ENCODE data around the gene P3R3URF. TPM values are rescaled to one million over a fixed set of nuclear protein-coding genes. Genes with fewer than 3 reads are reported as not detected.
"Not testable (repeated sequence)": the region's sequence is repeated elsewhere in the genome, so short reads cannot be mapped to it uniquely, and the experiment has no call there.

P3R3URF gene
- total RNA-seq, result not detected

DNA sequence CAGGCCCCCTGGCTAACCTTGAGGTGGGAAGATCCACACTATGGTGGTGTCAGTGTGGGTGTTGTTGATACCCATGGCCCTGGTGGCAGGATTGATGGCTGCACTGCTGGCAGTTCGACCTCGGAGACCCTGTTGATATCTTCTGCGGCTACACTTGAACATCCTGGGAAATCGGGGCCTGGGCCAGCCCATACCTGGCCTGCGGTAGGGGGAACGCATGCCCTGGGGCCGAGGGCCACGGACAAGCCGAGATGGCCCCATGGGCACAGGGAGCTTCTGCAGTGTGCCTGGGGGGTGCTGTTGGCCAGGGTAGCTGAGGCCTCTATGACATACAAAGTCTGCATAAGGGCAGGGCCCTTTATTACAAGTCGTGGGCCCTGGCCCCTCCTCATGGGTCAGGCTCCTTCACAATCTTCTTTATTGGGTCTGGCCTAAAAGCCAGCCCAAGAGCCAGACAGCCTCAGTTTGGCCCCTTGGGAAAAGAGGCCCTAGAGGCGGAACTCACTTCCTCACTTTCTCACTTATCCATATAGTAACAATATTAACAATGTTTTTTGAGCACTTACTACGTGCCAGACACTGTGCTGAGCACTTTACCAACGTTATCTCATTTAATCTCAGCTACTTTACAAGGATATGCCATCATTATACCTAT, at the start of gene P3R3URF:
Gene P3R3URF (minus strand): TSS at position 278 of the 655 bp plus-strand sequence. CDS start 17 bp downstream, at position 261.
- H3K9me3 ChIP-seq (ENCODE audit: control insufficient read depth in 3 of 3, low read length in 3 of 3), result no peaks in the 10 kb centered on the region
- peak within 1 kb of the TSS in 1 of 3 donors; percentile 71 for H3K9ac ChIP-seq (ENCODE audit: low read depth in 1 of 3, low read length in 3 of 3)
- peak within 1 kb of the TSS; percentile 59 for H3K27ac ChIP-seq (ENCODE audit: low read depth, low read length)
- H3K4me3 ChIP-seq (ENCODE audit: low read length in 3 of 3), result no peak within 1 kb of the TSS
- H3K36me3 ChIP-seq (ENCODE audit: control insufficient read depth in 3 of 3, insufficient read depth in 3 of 3, low read length in 3 of 3), result peaks cover 0 to 2% (median 0%) of the 10 kb centered on the region in 3 donors
- no peaks in the 10 kb centered on the region for H3K27me3 ChIP-seq (ENCODE audit: control insufficient read depth in 3 of 3, insufficient read depth in 3 of 3, low read length in 3 of 3)
- peaks cover 43 to 48% (median 48%) of the 10 kb centered on the region in 3 donors for H3K4me1 ChIP-seq (ENCODE audit: control insufficient read depth in 3 of 3, insufficient read depth in 3 of 3, low read length in 3 of 3)

DNA sequence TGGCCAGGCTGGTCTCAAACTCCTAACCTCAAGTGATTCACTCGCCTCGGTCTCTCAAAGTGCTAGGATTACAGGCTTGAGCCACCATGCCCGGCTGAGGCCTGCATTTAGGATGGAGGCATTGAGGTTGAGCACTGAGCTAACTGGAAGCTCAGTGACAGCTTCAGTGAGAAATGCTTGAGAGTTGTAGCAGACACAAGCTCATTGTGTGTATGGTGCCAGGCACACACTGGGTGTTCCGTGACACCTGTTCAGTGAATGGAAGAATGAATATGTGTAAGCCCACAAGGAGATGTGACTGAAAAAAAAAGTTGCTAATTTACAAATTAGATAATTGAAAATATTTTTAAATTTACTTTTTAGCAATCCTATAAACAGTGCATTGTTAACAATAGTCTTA, 48.7 kb upstream of the P3R3URF start:
- H3K9me3 ChIP-seq (ENCODE audit: control insufficient read depth in 3 of 3, low read length in 3 of 3), result no peaks in the 10 kb centered on the region
- no peaks in the 10 kb centered on the region for H3K36me3 ChIP-seq (ENCODE audit: control insufficient read depth in 3 of 3, insufficient read depth in 3 of 3, low read length in 3 of 3)
- H3K27me3 ChIP-seq (ENCODE audit: control insufficient read depth in 3 of 3, insufficient read depth in 3 of 3, low read length in 3 of 3), result no peaks in the 10 kb centered on the region
- H3K9ac ChIP-seq (ENCODE audit: low read depth in 1 of 3, low read length in 3 of 3), result no peak overlapping the region
- no peak overlapping the region for H3K27ac ChIP-seq (ENCODE audit: low read depth, low read length)
- H3K4me1 ChIP-seq (ENCODE audit: control insufficient read depth in 3 of 3, insufficient read depth in 3 of 3, low read length in 3 of 3), result peaks cover 0 to 3% (median 0%) of the 10 kb centered on the region in 3 donors
- H3K4me3 ChIP-seq (ENCODE audit: low read length in 3 of 3), result no peak overlapping the region

DNA sequence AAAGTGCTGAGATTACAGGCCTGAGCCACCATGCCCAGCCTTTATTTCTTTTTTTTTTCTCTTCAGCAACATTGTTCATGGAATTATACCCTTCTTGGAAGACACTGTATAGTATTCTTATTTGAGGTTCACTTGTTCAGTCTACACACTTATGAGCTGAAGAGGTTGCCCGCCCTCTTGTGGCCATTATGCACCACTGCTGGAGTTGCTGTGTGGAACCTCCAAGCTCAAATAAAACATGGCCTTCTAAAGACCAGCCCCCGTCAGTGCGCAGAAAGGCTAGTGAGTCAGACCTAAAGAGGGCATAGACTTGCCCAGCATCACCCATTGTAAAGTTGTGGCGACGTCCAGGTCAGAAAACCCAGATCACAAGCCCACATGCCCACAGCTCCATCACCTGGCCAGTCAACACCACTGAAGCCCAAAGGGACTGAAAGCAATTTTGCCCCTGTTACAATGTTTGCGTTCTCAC, 47.2 kb upstream of the P3R3URF start:
- no peaks in the 10 kb centered on the region for H3K27me3 ChIP-seq (ENCODE audit: control insufficient read depth in 3 of 3, insufficient read depth in 3 of 3, low read length in 3 of 3)
- H3K4me3 ChIP-seq (ENCODE audit: low read length in 3 of 3), result no peak overlapping the region
- no peaks in the 10 kb centered on the region for H3K9me3 ChIP-seq (ENCODE audit: control insufficient read depth in 3 of 3, low read length in 3 of 3)
- peaks cover 0 to 3% (median 0%) of the 10 kb centered on the region in 3 donors for H3K4me1 ChIP-seq (ENCODE audit: control insufficient read depth in 3 of 3, insufficient read depth in 3 of 3, low read length in 3 of 3)
- peak overlapping the region in 2 of 3 donors; percentile 30 to 33 for H3K9ac ChIP-seq (ENCODE audit: low read depth in 1 of 3, low read length in 3 of 3)
- no peaks in the 10 kb centered on the region for H3K36me3 ChIP-seq (ENCODE audit: control insufficient read depth in 3 of 3, insufficient read depth in 3 of 3, low read length in 3 of 3)
- no peak overlapping the region for H3K27ac ChIP-seq (ENCODE audit: low read depth, low read length)

DNA sequence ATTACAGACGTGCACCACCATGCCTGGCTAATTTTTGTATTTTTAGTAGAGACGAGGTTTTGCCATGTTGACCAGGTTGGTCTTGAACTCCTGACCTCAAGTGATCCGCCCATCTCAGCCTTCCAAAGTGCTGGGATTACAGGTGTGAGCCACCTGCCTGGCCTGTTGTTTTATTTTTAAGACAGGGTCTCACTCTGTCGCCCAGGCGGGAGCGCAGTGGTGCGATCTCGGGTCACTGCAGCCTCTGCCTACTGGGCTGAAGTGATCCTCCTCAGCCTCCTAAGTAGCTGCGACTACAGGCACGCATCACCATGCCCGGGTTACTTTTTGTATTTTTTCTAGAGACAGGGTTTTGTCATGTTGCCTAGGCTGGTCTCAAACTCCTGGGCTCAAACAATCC, 46.8 kb upstream of the P3R3URF start:
- H3K4me3 ChIP-seq (ENCODE audit: low read length in 3 of 3); H3K36me3 ChIP-seq (ENCODE audit: control insufficient read depth in 3 of 3, insufficient read depth in 3 of 3, low read length in 3 of 3); H3K9ac ChIP-seq (ENCODE audit: low read depth in 1 of 3, low read length in 3 of 3): not testable (repeated sequence)

DNA sequence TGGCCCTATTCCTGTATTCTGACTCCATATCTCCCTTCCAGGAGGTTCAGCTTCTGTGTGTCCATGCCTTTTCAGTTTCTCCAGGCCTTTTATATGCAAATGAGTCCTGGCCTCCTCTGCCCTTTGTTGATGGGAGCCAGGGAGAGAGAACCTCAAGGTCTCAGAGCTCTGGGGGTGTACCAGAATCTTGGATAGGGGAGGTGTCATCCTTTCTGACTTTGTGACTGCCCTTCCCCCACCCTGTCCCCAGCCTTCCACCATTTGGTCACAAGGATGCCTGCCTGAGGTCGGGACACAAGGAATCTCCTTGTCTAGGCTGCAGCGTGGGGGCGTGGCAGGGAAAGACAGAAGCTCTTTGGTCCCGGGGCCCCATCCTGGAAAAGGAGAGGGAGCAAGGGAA, 45.5 kb upstream of the P3R3URF start:
- Histone ChIP-seq H3K9ac (ENCODE audit: low read depth in 1 of 3, low read length in 3 of 3) (no peak overlapping the region), H3K27ac (ENCODE audit: low read depth, low read length) (no peak overlapping the region), H3K4me1 (ENCODE audit: control insufficient read depth in 3 of 3, insufficient read depth in 3 of 3, low read length in 3 of 3) (peaks cover 0 to 3% (median 0%) of the 10 kb centered on the region in 3 donors), H3K4me3 (ENCODE audit: low read length in 3 of 3) (no peak overlapping the region), H3K36me3 (ENCODE audit: control insufficient read depth in 3 of 3, insufficient read depth in 3 of 3, low read length in 3 of 3) (no peaks in the 10 kb centered on the region), H3K27me3 (ENCODE audit: control insufficient read depth in 3 of 3, insufficient read depth in 3 of 3, low read length in 3 of 3) (no peaks in the 10 kb centered on the region), H3K9me3 (ENCODE audit: control insufficient read depth in 3 of 3, low read length in 3 of 3) (no peaks in the 10 kb centered on the region)

More for the DNA sequence above, 46.8 kb upstream of the P3R3URF start:
- H3K9me3 ChIP-seq (ENCODE audit: control insufficient read depth in 3 of 3, low read length in 3 of 3); H3K4me1 ChIP-seq (ENCODE audit: control insufficient read depth in 3 of 3, insufficient read depth in 3 of 3, low read length in 3 of 3); H3K27ac ChIP-seq (ENCODE audit: low read depth, low read length); H3K27me3 ChIP-seq (ENCODE audit: control insufficient read depth in 3 of 3, insufficient read depth in 3 of 3, low read length in 3 of 3): not testable (repeated sequence)

DNA sequence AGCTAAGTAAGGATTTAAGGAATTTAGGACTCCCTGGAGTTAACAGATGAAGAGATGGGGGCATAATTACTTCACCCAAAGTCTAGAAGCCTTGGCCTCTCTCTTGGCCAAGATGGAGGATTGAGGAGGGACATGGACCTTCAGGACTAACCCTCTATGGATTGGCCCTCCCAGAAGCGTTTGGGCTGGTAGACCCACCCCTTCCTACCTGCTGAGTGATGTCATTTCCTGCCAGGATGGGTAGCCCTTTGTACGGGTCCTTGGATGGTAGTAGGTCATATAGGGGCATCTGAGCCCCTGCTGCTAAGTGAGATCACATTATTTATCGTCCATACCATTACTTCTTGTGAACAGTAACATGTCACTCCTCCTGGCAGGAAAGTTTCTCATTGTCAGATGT, 44.5 kb upstream of the P3R3URF start:
- Histone ChIP-seq H3K4me3 (ENCODE audit: low read length in 3 of 3) (no peak overlapping the region), H3K4me1 (ENCODE audit: control insufficient read depth in 3 of 3, insufficient read depth in 3 of 3, low read length in 3 of 3) (peaks cover 0 to 3% (median 0%) of the 10 kb centered on the region in 3 donors), H3K27me3 (ENCODE audit: control insufficient read depth in 3 of 3, insufficient read depth in 3 of 3, low read length in 3 of 3) (no peaks in the 10 kb centered on the region), H3K27ac (ENCODE audit: low read depth, low read length) (no peak overlapping the region), H3K36me3 (ENCODE audit: control insufficient read depth in 3 of 3, insufficient read depth in 3 of 3, low read length in 3 of 3) (no peaks in the 10 kb centered on the region), H3K9ac (ENCODE audit: low read depth in 1 of 3, low read length in 3 of 3) (no peak overlapping the region), H3K9me3 (ENCODE audit: control insufficient read depth in 3 of 3, low read length in 3 of 3) (no peaks in the 10 kb centered on the region)

DNA sequence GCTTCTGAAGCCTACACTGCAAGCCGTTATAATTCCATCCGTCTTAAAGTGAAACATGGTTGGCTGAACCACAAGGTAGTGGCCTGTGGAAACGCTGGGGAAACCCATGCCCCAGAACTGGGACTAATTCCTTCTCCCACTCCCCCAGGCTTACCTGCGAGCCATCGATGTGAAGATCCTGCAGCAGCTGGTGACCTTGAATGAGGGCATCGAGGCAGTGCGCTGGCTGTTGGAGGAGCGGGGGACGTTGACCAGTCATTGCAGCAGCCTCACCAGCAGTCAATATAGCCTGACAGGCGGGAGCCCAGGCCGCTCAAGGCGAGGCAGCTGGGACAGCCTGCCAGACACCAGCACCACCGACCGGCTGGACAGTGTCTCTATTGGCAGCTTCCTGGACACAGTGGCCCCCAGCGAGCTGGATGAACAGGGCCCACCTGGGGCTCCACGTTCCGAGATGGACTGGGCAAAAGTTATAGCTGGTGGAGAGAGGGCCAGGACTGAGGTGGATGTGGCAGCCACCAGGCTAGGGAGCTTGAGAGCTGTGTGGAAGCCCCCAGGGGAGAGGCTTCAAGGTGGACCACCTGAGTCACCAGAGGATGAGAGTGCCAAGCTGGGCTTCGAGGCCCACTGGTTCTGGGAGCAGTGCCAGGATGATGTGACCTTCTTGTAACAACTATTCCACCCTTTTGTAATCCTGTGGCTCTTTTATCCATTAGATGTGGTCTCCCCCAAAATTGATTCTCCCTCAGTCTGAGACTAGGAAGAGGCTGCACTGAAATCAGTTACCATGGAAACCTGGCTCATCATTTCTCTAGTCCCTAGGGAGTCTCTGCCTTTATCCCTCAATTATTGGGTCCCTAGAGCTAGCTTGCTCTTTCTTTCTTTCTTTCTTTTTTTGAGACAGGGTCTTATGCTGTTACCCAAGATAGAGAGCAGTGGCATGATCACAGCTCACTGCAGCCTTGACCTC, 43.5 kb upstream of the P3R3URF start:
- Histone ChIP-seq H3K27ac (ENCODE audit: low read depth, low read length) (no peak overlapping the region), H3K9ac (ENCODE audit: low read depth in 1 of 3, low read length in 3 of 3) (no peak overlapping the region), H3K27me3 (ENCODE audit: control insufficient read depth in 3 of 3, insufficient read depth in 3 of 3, low read length in 3 of 3) (no peaks in the 10 kb centered on the region)

DNA sequence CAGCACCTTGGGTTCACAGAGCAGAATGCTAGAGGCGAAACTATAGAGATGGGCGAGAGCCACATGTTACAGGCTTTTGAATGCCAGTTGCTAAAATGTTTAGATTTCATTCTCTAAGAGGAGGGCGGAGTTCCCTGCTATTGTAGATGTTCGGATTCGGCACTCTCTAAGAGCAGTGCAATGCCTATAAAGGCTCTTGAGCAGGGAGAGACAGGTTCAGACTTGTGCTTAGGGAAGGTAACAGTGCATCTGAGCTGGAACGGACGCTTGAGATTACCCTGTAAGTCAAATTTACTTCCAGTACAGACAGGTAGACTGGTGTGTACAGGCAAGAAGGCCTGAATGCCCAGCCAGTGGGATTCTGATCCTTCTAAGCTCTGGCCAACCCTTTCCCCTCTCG, 42.2 kb upstream of the P3R3URF start:
- no peaks in the 10 kb centered on the region for H3K36me3 ChIP-seq (ENCODE audit: control insufficient read depth in 3 of 3, insufficient read depth in 3 of 3, low read length in 3 of 3)
- H3K27me3 ChIP-seq (ENCODE audit: control insufficient read depth in 3 of 3, insufficient read depth in 3 of 3, low read length in 3 of 3), result no peaks in the 10 kb centered on the region
- H3K9ac ChIP-seq (ENCODE audit: low read depth in 1 of 3, low read length in 3 of 3), result no peak overlapping the region
- H3K9me3 ChIP-seq (ENCODE audit: control insufficient read depth in 3 of 3, low read length in 3 of 3), result no peaks in the 10 kb centered on the region
- H3K4me1 ChIP-seq (ENCODE audit: control insufficient read depth in 3 of 3, insufficient read depth in 3 of 3, low read length in 3 of 3), result no peaks in the 10 kb centered on the region
- no peak overlapping the region for H3K4me3 ChIP-seq (ENCODE audit: low read length in 3 of 3)
- H3K27ac ChIP-seq (ENCODE audit: low read depth, low read length), result no peak overlapping the region

More for the DNA sequence above, 43.5 kb upstream of the P3R3URF start:
- H3K36me3 ChIP-seq (ENCODE audit: control insufficient read depth in 3 of 3, insufficient read depth in 3 of 3, low read length in 3 of 3), result no peaks in the 10 kb centered on the region
- H3K4me3 ChIP-seq (ENCODE audit: low read length in 3 of 3), result no peak overlapping the region
- no peaks in the 10 kb centered on the region for H3K9me3 ChIP-seq (ENCODE audit: control insufficient read depth in 3 of 3, low read length in 3 of 3)
- peaks cover 0 to 3% (median 0%) of the 10 kb centered on the region in 3 donors for H3K4me1 ChIP-seq (ENCODE audit: control insufficient read depth in 3 of 3, insufficient read depth in 3 of 3, low read length in 3 of 3)

DNA sequence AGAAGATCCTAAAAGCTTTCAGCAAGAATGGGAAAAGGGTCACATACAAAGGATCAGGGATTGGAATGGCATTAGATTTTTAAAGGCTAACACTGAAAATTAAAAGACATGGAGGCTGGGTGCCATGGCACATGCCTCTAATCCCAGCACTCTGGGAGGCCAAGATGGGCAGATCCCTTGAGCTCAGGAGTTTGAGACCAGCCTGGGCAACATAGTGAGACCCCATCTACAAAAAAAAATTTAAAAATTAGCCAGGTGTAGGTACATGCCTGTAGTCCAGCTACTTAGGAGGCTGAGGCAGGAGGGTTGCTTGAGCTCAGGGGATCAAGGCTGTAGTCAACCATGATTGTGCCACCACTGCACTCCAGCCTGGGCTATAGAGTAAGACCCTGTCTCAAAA, 39.2 kb upstream of the P3R3URF start:
- Histone ChIP-seq H3K36me3 (ENCODE audit: control insufficient read depth in 3 of 3, insufficient read depth in 3 of 3, low read length in 3 of 3) (no peaks in the 10 kb centered on the region), H3K4me3 (ENCODE audit: low read length in 3 of 3) (no peak overlapping the region), H3K27me3 (ENCODE audit: control insufficient read depth in 3 of 3, insufficient read depth in 3 of 3, low read length in 3 of 3) (no peaks in the 10 kb centered on the region), H3K4me1 (ENCODE audit: control insufficient read depth in 3 of 3, insufficient read depth in 3 of 3, low read length in 3 of 3) (no peaks in the 10 kb centered on the region), H3K9me3 (ENCODE audit: control insufficient read depth in 3 of 3, low read length in 3 of 3) (no peaks in the 10 kb centered on the region), H3K27ac (ENCODE audit: low read depth, low read length) (no peak overlapping the region), H3K9ac (ENCODE audit: low read depth in 1 of 3, low read length in 3 of 3) (no peak overlapping the region)

DNA sequence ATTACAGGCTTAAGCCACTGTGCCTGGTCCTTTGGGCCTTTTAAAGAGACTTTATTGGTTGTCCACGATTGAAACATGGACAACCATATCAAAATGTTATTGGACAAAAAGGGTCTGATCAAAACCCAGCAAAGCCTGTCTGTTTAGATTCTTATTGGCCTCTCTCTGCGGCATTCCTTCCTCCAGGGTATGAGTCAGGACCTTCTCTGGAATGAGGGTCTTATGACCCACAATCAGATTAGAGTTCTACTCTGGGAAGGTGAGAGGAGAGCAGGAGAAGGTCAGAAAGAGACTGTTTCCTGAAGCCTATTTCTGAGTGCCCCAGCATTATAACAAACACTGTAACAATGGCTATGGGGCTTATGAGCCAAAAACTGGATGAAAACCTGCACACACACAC, 34.8 kb upstream of the P3R3URF start:
- Histone ChIP-seq H3K9me3 (ENCODE audit: control insufficient read depth in 3 of 3, low read length in 3 of 3) (no peaks in the 10 kb centered on the region), H3K27me3 (ENCODE audit: control insufficient read depth in 3 of 3, insufficient read depth in 3 of 3, low read length in 3 of 3) (no peaks in the 10 kb centered on the region), H3K9ac (ENCODE audit: low read depth in 1 of 3, low read length in 3 of 3) (no peak overlapping the region), H3K4me1 (ENCODE audit: control insufficient read depth in 3 of 3, insufficient read depth in 3 of 3, low read length in 3 of 3) (peaks cover 0 to 4% (median 2%) of the 10 kb centered on the region in 3 donors), H3K36me3 (ENCODE audit: control insufficient read depth in 3 of 3, insufficient read depth in 3 of 3, low read length in 3 of 3) (no peaks in the 10 kb centered on the region), H3K4me3 (ENCODE audit: low read length in 3 of 3) (no peak overlapping the region), H3K27ac (ENCODE audit: low read depth, low read length) (no peak overlapping the region)
